NCI-H345 treated with DMSO at 0.1 percent for 48 hours (cell line): ENCODE data around the gene TOMM40L.

Experiments used
- DNase-seq: peaks from one replicate; lab custom pipeline; 2025; ENCODE audit not compliant: unreplicated experiment; lab: John Stamatoyannopoulos, UW

The TOMM40L gene

GRCh38 chr1:161196521-161197451 is 29.1 kb upstream of the TOMM40L start:
- no peak for DNase-seq

GRCh38 chr1:161197560-161198193 is 28.2 kb upstream of the TOMM40L start:
- no peak for DNase-seq

GRCh38 chr1:161198194-161198896 is 27.5 kb upstream of the TOMM40L start:
- no peak for DNase-seq

- DNase-seq: no peak
These were observed 26.9 kb upstream of the TOMM40L start, which contains the start of gene ADAMTS4 for GRCh38 chr1:161198897-161199431. Gene ADAMTS4, minus strand, starts transcription at chr1:161199054. Its CDS starts 427 bp downstream, at chr1:161198627.

- DNase-seq: no peak
These were observed 26.2 kb upstream of the TOMM40L start for GRCh38 chr1:161199506-161200139.

GRCh38 chr1:161200421-161200991 is 25.4 kb upstream of the TOMM40L start:
- DNase-seq: no peak

- no peak for DNase-seq
These were observed 24.6 kb upstream of the TOMM40L start for GRCh38 chr1:161200992-161201835.

GRCh38 chr1:161201836-161202712 is 23.8 kb upstream of the TOMM40L start, which contains the start of gene NDUFS2:
Gene NDUFS2, plus strand, starts transcription at chr1:161202367. Its CDS starts 19 bp downstream, at chr1:161202386.
- DNase-seq: peak; percentile 98

GRCh38 chr1:161206411-161207140 is 19.3 kb upstream of the TOMM40L start:
- DNase-seq: no peak

- DNase-seq: no peak
These were observed 18.7 kb upstream of the TOMM40L start for GRCh38 chr1:161207173-161207572.

GRCh38 chr1:161209790-161210409 is 16.0 kb upstream of the TOMM40L start:
- peak; percentile 41 for DNase-seq

GRCh38 chr1:161214369-161214768 is 11.5 kb upstream of the TOMM40L start:
- DNase-seq: no peak

- no peak for DNase-seq
These were observed 10.8 kb upstream of the TOMM40L start, which contains the start of gene FCER1G for GRCh38 chr1:161215076-161215475. Gene FCER1G, plus strand, starts transcription at chr1:161215295. Its CDS starts 27 bp downstream, at chr1:161215322.

GRCh38 chr1:161216945-161217712 is 8.7 kb upstream of the TOMM40L start:
- no peak for DNase-seq

GRCh38 chr1:161217831-161218230 is 8.0 kb upstream of the TOMM40L start:
- DNase-seq: no peak

GRCh38 chr1:161218301-161219077 is 7.4 kb upstream of the TOMM40L start:
- DNase-seq: no peak
